ENCODE data around the gene RNF213. TPM values are rescaled to one million over a fixed set of nuclear protein-coding genes. Genes with fewer than 3 reads are reported as not detected.

Gene RNF213
- polyA plus RNA-seq, 3 donors from 2014 or later: 12.7 to 117 (median 25.9) TPM

- peaks cover 0 to 7% (median 0%) of the 10 kb centered on the region in 3 donors for H3K36me3 Mint-ChIP-seq
- H3K27me3 Mint-ChIP-seq (ENCODE audit: low read depth in 3 of 3): peaks cover 0 to 3% (median 2%) of the 10 kb centered on the region in 3 donors
- H3K27ac Mint-ChIP-seq: peak overlapping the region in 1 of 6 donors; percentile 46
- H3K4me3 Mint-ChIP-seq: no peak overlapping the region
- peaks cover 8 to 18% of the 10 kb centered on the region in 2 donors for H3K4me1 Mint-ChIP-seq
- DNase-seq: no peak
- H3K9me3 Mint-ChIP-seq: no peaks in the 10 kb centered on the region
Measured at GRCh38 chr17:80422981-80423380, 162.3 kb downstream of the RNF213 start.

- Mint-ChIP-seq H3K27ac (peak overlapping the region in 4 of 6 donors; percentile 40 to 46 (median 43)), H3K27me3 (ENCODE audit: low read depth in 3 of 3) (peaks cover 0 to 2% (median 1%) of the 10 kb centered on the region in 3 donors), H3K4me1 (peaks cover 7 to 18% of the 10 kb centered on the region in 2 donors), H3K9me3 (no peaks in the 10 kb centered on the region), H3K36me3 (peaks cover 0 to 4% (median 0%) of the 10 kb centered on the region in 3 donors), H3K4me3 (peak overlapping the region in 3 of 5 donors; percentile 17 to 57 (median 29))
- DNase-seq: no peak
Measured at GRCh38 chr17:80423536-80424225, 163.0 kb downstream of the RNF213 start.

GRCh38 chr17:80424261-80424660, 163.6 kb downstream of the RNF213 start:
- Mint-ChIP-seq H3K9me3 (no peaks in the 10 kb centered on the region), H3K4me3 (peak overlapping the region in 3 of 5 donors; percentile 17 to 57 (median 29)), H3K4me1 (peaks cover 7 to 18% of the 10 kb centered on the region in 2 donors), H3K27me3 (ENCODE audit: low read depth in 3 of 3) (peaks cover 0 to 2% (median 1%) of the 10 kb centered on the region in 3 donors), H3K36me3 (peaks cover 0 to 4% (median 0%) of the 10 kb centered on the region in 3 donors), H3K27ac (peak overlapping the region in 4 of 6 donors; percentile 40 to 46 (median 43))
- DNase-seq: peak; percentile 49 to 61 (median 52)

GRCh38 chr17:80424878-80425765, 164.5 kb downstream of the RNF213 start:
- Mint-ChIP-seq H3K9me3 (no peaks in the 10 kb centered on the region), H3K27me3 (ENCODE audit: low read depth in 3 of 3) (peaks cover 0 to 2% (median 1%) of the 10 kb centered on the region in 3 donors), H3K4me3 (no peak overlapping the region), H3K27ac (peak overlapping the region in 1 of 6 donors; percentile 28), H3K36me3 (no peaks in the 10 kb centered on the region), H3K4me1 (peaks cover 7 to 16% of the 10 kb centered on the region in 2 donors)
- DNase-seq: no peak

- peaks cover 0 to 2% (median 0%) of the 10 kb centered on the region in 3 donors for H3K27me3 Mint-ChIP-seq (ENCODE audit: low read depth in 3 of 3)
- no peak for DNase-seq
- no peaks in the 10 kb centered on the region for H3K9me3 Mint-ChIP-seq
- peaks cover 7 to 16% of the 10 kb centered on the region in 2 donors for H3K4me1 Mint-ChIP-seq
- H3K27ac Mint-ChIP-seq: peak overlapping the region in 2 of 6 donors; percentile 66 to 71
- H3K4me3 Mint-ChIP-seq: no peak overlapping the region
- no peaks in the 10 kb centered on the region for H3K36me3 Mint-ChIP-seq
Measured at GRCh38 chr17:80425835-80426426, 165.3 kb downstream of the RNF213 start.

GRCh38 chr17:80426671-80427326, 166.1 kb downstream of the RNF213 start:
- Mint-ChIP-seq H3K4me3 (no peak overlapping the region), H3K27ac (peak overlapping the region in 4 of 6 donors; percentile 30 to 71 (median 62)), H3K36me3 (no peaks in the 10 kb centered on the region), H3K4me1 (peaks cover 7 to 16% of the 10 kb centered on the region in 2 donors), H3K27me3 (ENCODE audit: low read depth in 3 of 3) (peaks cover 0 to 2% (median 0%) of the 10 kb centered on the region in 3 donors), H3K9me3 (no peaks in the 10 kb centered on the region)
- DNase-seq: peak; percentile 83 to 85 (median 84)

- H3K4me3 Mint-ChIP-seq: no peak overlapping the region
Measured at GRCh38 chr17:80427366-80428282, 167.0 kb downstream of the RNF213 start.

GRCh38 chr17:80428363-80428762, 167.7 kb downstream of the RNF213 start:
- no peak overlapping the region for H3K27ac Mint-ChIP-seq
- peaks cover 7 to 14% of the 10 kb centered on the region in 2 donors for H3K4me1 Mint-ChIP-seq
- DNase-seq: no peak

More at GRCh38 chr17:80427366-80428282, 167.0 kb downstream of the RNF213 start:
- Mint-ChIP-seq H3K4me1 (peaks cover 7 to 16% of the 10 kb centered on the region in 2 donors), H3K36me3 (no peaks in the 10 kb centered on the region), H3K9me3 (no peaks in the 10 kb centered on the region), H3K27me3 (ENCODE audit: low read depth in 3 of 3) (peaks cover 0 to 2% (median 0%) of the 10 kb centered on the region in 3 donors), H3K27ac (no peak overlapping the region)
- DNase-seq: no peak

GRCh38 chr17:80428796-80429195, 168.1 kb downstream of the RNF213 start:
- Mint-ChIP-seq H3K4me1 (peaks cover 6 to 14% of the 10 kb centered on the region in 2 donors), H3K4me3 (no peak overlapping the region), H3K27me3 (ENCODE audit: low read depth in 3 of 3) (peaks cover 0 to 2% (median 0%) of the 10 kb centered on the region in 3 donors), H3K36me3 (no peaks in the 10 kb centered on the region), H3K27ac (no peak overlapping the region), H3K9me3 (no peaks in the 10 kb centered on the region)
- DNase-seq: no peak

More at GRCh38 chr17:80428363-80428762, 167.7 kb downstream of the RNF213 start:
- Mint-ChIP-seq H3K9me3 (no peaks in the 10 kb centered on the region), H3K36me3 (no peaks in the 10 kb centered on the region), H3K27me3 (ENCODE audit: low read depth in 3 of 3) (peaks cover 0 to 2% (median 0%) of the 10 kb centered on the region in 3 donors), H3K4me3 (no peak overlapping the region)

- no peaks in the 10 kb centered on the region for H3K27me3 Mint-ChIP-seq (ENCODE audit: low read depth in 3 of 3)
- peaks cover 0 to 7% of the 10 kb centered on the region in 2 donors for H3K4me1 Mint-ChIP-seq
- H3K9me3 Mint-ChIP-seq: no peaks in the 10 kb centered on the region
- no peaks in the 10 kb centered on the region for H3K36me3 Mint-ChIP-seq
- no peak for DNase-seq
- no peak overlapping the region for H3K27ac Mint-ChIP-seq
- no peak overlapping the region for H3K4me3 Mint-ChIP-seq
Measured at GRCh38 chr17:80429356-80430275, 169.0 kb downstream of the RNF213 start.

GRCh38 chr17:80430446-80431245, 170.0 kb downstream of the RNF213 start:
- H3K27me3 Mint-ChIP-seq (ENCODE audit: low read depth in 3 of 3): no peaks in the 10 kb centered on the region
- H3K4me1 Mint-ChIP-seq: peaks cover 0 to 7% of the 10 kb centered on the region in 2 donors
- H3K4me3 Mint-ChIP-seq: no peak overlapping the region

More at GRCh38 chr17:80430446-80431245, 170.0 kb downstream of the RNF213 start:
- no peak for DNase-seq
- Mint-ChIP-seq H3K9me3 (no peaks in the 10 kb centered on the region), H3K36me3 (no peaks in the 10 kb centered on the region), H3K27ac (no peak overlapping the region)
